Left forelimb (tissue), 1 donor: Measurements from ENCODE around the gene CMKLR1.
A peak's percentile ranks its signal among the peaks of the same experiment; 100 is the strongest.

Experiments
- DNase-seq: peaks from one replicate; pipeline ENCODE4 v3.0.0-alpha.2; 2018; ENCODE audit warnings: low spot score

CMKLR1 gene

GRCh38 chr12:108298761-108299275 lies 40.3 kb downstream of the CMKLR1 start:
- DNase-seq = no peak

GRCh38 chr12:108297895-108298760 lies 41.0 kb downstream of the CMKLR1 start:
- no peak for DNase-seq

- no peak for DNase-seq
Measured at GRCh38 chr12:108297424-108297823, 41.7 kb downstream of the CMKLR1 start.

- DNase-seq = no peak
Measured at GRCh38 chr12:108296945-108297344, 42.2 kb downstream of the CMKLR1 start.

GRCh38 chr12:108295641-108296040 lies 43.5 kb downstream of the CMKLR1 start:
- DNase-seq = no peak

- peak; percentile 82 for DNase-seq
Measured at GRCh38 chr12:108289350-108290161, 49.6 kb downstream of the CMKLR1 start.

- no peak for DNase-seq
Measured at GRCh38 chr12:108287227-108287626, 51.9 kb downstream of the CMKLR1 start.

- no peak for DNase-seq
Measured at GRCh38 chr12:108285016-108285415, 54.1 kb downstream of the CMKLR1 start.

GRCh38 chr12:108284163-108284562 lies 54.9 kb downstream of the CMKLR1 start:
- peak; percentile 18 for DNase-seq

GRCh38 chr12:108282676-108283075 lies 56.4 kb downstream of the CMKLR1 start:
- no peak for DNase-seq

GRCh38 chr12:108282160-108282559 lies 57.0 kb downstream of the CMKLR1 start:
- DNase-seq = no peak

GRCh38 chr12:108277613-108278012 lies 61.5 kb downstream of the CMKLR1 start:
- no peak for DNase-seq

- no peak for DNase-seq
Measured at GRCh38 chr12:108273217-108273616, 65.9 kb downstream of the CMKLR1 start.

GRCh38 chr12:108271951-108272872 lies 66.9 kb downstream of the CMKLR1 start:
- DNase-seq = no peak

GRCh38 chr12:108270849-108271143 lies 68.3 kb downstream of the CMKLR1 start:
- no peak for DNase-seq

- no peak for DNase-seq
Measured at GRCh38 chr12:108270035-108270848, 68.9 kb downstream of the CMKLR1 start.

GRCh38 chr12:108269224-108269623 lies 69.9 kb downstream of the CMKLR1 start:
- DNase-seq = no peak

- no peak for DNase-seq
Measured at GRCh38 chr12:108268397-108268796, 70.7 kb downstream of the CMKLR1 start.

- no peak for DNase-seq
Measured at GRCh38 chr12:108267450-108267849, 71.7 kb downstream of the CMKLR1 start.

GRCh38 chr12:108266131-108266530 lies 73.0 kb downstream of the CMKLR1 start:
- no peak for DNase-seq

- no peak for DNase-seq
Measured at GRCh38 chr12:108265505-108265904, 73.6 kb downstream of the CMKLR1 start.
